HCEC 1CT (cell line): Measurements from ENCODE around the gene EFNA3.

Experiments used
- DNase-seq: peaks from one replicate; pipeline ENCODE4 v3.0.0-alpha.2; 2017

The EFNA3 gene

GRCh38 chr1:155049651-155050559 lies 28.7 kb upstream of the EFNA3 start:
- DNase-seq: peak; percentile 35

- peak; percentile 71 for DNase-seq
Measured at GRCh38 chr1:155050560-155051341, 27.9 kb upstream of the EFNA3 start, which contains the start of gene ADAM15. TSS of gene ADAM15 (plus strand) at chr1:155051316. CDS start at chr1:155051387, 71 bp downstream.

DNA sequence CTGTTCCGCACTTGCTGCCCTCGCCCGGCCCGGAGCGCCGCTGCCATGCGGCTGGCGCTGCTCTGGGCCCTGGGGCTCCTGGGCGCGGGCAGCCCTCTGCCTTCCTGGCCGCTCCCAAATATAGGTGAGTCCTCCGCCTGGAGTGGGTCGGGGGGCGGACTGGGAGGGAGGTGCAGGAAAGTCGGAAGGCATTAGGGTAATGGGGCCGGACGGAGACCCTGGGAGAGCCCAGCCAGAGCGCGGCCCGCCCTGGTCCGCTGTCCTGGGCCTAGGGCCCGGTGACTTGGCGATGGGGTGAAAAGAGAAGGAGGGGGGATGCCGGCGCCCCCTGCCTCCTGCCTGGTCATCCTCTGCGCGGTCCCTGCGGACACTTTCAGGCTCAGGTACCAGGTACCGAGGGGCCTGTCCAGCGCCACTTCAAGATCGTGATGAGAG lies 27.3 kb upstream of the EFNA3 start:
- DNase-seq: no peak

GRCh38 chr1:155051777-155052398 lies 26.7 kb upstream of the EFNA3 start:
- peak; percentile 8 for DNase-seq

- no peak for DNase-seq
Measured at GRCh38 chr1:155052439-155053395, 25.9 kb upstream of the EFNA3 start.

- DNase-seq: no peak
Measured at GRCh38 chr1:155053531-155054105, 25.0 kb upstream of the EFNA3 start.

DNA sequence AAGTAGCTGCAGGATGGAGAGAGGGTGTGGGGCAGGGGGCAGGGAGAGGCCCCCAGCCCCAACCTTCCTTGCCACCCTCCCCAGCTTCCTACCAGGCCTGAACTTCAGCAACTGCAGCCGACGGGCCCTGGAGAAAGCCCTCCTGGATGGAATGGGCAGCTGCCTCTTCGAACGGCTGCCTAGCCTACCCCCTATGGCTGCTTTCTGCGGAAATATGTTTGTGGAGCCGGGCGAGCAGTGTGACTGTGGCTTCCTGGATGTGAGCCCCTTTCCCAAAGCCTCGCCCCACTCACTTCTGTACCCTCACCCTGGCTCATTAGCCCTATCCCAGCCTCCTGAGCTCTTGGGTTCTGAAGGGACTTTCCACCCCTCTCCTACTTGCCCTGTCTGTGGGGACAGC lies 21.5 kb upstream of the EFNA3 start:
- DNase-seq: no peak

GRCh38 chr1:155057788-155058211 lies 20.8 kb upstream of the EFNA3 start:
- no peak for DNase-seq

GRCh38 chr1:155060736-155061135 lies 17.9 kb upstream of the EFNA3 start:
- DNase-seq: no peak

DNA sequence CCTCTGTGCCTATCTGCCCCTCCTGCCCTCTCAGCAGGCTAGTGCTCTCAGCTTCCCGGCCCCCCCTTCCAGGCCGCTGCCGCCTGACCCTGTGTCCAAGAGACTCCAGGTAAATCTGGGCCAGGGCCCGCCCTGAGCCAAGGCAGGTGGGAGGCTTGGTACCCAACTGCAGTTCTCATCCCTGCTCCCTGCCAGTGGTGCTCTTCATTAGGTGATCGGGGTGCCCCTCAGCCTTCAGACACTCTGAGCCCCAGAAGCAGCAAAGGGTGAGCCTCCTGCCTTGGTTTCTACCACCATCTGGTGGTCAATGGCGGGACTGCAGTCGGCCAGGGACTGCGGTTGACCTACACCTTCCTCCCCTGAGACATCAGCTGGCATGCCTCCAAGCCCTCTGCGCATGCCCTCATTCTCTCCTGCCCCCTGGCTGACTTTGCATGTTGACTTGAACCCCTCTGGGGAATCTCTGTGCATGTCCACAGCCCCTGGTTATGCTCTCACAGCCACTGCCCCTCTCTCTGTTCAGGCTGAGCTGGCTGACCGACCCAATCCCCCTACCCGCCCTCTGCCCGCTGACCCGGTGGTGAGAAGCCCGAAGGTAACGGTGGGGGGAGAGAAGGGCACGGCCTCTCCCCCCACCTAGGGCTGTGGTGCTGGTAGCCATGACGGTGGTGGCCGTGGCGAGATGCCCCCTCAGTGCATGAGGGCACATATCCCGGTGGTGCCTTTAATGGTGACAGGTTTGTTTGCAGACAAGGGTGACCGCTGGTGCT lies 17.1 kb upstream of the EFNA3 start:
- DNase-seq: peak; percentile 71

DNA sequence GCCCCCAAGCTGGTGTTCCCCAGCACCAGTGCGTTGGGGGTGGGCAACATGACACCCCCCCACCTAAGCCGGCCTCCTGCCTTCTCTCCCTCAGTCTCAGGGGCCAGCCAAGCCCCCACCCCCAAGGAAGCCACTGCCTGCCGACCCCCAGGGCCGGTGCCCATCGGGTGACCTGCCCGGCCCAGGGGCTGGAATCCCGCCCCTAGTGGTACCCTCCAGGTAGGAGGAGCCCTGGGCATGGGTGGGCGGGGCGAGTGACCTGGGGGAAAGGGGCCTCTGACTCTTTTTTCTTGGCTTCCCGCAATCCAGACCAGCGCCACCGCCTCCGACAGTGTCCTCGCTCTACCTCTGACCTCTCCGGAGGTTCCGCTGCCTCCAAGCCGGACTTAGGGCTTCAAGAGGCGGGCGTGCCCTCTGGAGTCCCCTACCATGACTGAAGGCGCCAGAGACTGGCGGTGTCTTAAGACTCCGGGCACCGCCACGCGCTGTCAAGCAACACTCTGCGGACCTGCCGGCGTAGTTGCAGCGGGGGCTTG lies 16.4 kb upstream of the EFNA3 start:
- no peak for DNase-seq

DNA sequence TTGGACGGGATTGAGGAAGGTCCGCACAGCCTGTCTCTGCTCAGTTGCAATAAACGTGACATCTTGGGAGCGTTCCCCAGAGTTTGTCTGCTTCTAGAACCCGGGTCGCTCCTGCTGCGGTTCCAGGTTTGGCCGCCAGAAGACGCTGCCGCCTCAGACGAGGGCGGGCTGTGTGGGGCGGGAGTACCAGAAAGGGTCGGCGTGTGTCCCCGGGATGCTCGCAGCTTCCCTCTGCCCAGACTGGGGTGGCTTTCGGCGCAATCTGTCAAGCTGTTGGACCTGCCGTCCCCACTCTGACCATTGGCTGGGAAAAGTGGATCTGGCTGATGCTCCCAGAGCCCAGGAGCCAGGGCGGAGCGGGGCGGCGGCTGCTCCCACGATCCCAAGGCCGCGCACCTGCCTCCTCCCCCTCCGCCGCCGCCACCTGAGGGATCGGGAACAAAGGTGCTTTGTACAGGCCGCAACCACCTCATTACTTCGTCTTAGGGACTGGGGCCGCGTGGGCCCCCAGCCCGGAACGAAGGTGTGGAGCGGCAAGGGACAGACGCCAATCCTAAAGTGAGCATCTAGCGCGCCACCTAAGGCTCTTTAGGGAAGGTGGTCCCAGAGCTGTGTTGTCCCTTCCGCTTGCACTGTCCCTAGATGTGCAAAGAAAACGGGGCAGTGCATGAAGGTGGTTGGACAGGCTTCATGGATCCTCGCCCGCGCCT lies 15.8 kb upstream of the EFNA3 start:
- peak; percentile 33 for DNase-seq

- peak; percentile 80 for DNase-seq
Measured at GRCh38 chr1:155063550-155064110, 15.0 kb upstream of the EFNA3 start, which contains the start of gene EFNA4. TSS of gene EFNA4 (plus strand) at chr1:155063740. CDS start at chr1:155063824, 84 bp downstream.

GRCh38 chr1:155064111-155064831 lies 14.4 kb upstream of the EFNA3 start:
- no peak for DNase-seq

DNA sequence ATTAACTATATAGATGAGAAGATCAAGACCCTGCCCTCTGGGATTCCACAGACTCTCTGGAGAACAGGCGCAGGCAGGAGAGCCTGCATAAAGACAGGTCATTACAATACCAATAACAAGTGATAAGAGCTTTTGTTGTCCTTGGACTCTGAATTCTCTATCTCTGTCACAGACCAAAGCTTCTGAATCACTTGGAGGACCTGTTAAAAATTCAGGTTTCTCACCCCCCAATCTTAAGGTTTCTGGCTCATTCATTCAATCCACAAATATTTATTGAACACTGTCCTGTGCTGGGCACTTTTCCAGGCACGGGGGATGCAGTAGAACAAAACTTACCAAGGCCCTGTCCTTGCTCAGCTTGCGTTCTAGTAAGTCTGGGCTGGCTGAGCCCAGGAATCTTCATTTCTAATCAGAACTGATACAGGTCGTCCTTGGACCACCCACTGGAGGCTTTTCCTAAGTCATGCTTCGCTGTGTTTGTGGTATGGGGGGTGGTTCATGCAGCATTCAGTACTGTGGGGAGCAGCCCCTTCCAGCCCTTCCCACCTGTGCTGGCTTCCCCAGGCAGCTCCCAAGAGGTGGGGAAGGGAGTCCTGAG lies 13.7 kb upstream of the EFNA3 start:
- no peak for DNase-seq

- DNase-seq: no peak
Measured at GRCh38 chr1:155066777-155067176, 11.9 kb upstream of the EFNA3 start.

DNA sequence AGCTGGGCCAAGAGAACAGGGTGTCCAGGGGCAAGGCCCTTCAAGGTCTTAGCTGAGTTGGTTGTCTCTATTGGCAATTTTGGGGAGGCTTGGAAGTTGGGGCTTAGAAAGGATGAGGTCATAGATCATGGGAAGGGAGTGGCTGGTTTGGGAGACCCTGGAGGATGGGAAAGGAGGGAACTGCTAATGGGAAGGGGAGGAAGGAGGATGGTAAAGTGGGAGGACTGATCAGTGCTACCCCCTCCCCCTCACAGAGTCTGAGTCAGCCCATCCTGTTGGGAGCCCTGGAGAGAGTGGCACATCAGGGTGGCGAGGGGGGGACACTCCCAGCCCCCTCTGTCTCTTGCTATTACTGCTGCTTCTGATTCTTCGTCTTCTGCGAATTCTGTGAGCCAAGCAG lies 10.0 kb upstream of the EFNA3 start:
- no peak for DNase-seq

DNA sequence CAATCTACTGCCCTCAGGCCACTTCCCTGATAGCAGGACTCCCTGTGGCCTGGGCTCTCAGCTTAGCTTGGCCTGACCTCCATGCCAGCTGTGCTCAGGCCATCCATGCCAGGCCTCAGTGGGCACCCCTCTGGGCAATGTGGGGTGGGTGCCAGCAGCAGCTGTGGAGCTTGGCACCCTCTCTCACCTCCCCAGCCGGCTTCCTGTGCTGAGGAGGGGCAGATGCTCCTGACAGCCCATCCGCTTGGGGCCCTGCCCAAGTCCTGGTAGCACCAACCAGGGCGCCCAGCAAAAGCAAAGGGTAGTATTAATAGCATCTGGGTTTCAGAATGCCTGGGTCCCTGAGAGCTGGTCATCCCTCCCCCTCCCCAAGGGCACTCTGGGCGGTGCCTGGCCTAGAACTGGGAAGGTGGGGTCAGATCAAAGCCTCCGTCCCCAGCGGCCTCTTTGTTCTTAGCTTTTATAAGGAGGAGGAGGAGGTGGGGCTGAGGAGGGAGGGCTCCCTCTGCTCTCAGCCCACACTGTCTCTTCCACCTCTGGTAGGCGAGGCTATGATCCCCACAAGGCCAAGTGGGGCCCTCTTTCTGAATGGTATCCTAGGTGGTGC lies 9.0 kb upstream of the EFNA3 start:
- DNase-seq: no peak
